ENCODE measurements around the gene UCHL1. TPM values are rescaled to one million over a fixed set of nuclear protein-coding genes. Genes with fewer than 3 reads are reported as not detected.
A peak's percentile ranks its signal among the peaks of the same experiment; 100 is the strongest.
"Not testable (repeated sequence)": the region's sequence is repeated elsewhere in the genome, so short reads cannot be mapped to it uniquely, and the experiment has no call there.

UCHL1 gene
- total RNA-seq, 1 donor from 2014 or later, result 9.5 TPM

DNA sequence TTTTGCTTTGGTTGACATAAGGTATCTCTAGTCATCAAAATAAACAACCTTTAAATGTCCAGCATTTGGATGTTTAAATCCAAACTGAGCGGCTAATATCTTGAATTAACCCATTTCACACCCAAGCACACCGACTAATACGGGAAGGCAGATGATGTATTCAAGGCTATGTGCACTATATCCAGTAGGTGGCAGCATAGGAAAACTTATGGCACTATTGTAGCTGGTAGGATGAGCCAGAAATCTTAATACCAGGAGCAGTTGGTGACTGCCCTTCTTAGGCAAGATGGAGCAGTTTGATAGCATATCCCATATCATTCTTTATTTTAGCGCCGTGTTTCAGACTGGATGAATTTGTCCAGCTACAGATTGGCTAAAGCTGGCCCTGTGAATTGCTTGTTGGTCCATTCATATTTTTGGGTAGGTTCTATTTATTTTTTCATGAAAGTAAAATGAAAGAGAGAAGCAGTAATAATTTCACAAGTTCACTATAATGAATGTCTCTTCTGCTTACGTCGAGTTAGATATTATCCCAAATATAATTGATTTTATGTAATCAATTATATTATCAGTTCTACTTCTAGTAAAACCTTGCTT, 24.4 kb downstream of the UCHL1 start:
- intact Hi-C loops (cut with DNase I), result loop anchor here (5.0 to 10.0 kb wide), 2 partner anchors 381 to 604 kb away; no protein-coding TSS in a partner anchor
- no peak for DNase-seq
- peak; percentile 96 for ATAC-seq (ENCODE audit: poor library complexity)

DNA sequence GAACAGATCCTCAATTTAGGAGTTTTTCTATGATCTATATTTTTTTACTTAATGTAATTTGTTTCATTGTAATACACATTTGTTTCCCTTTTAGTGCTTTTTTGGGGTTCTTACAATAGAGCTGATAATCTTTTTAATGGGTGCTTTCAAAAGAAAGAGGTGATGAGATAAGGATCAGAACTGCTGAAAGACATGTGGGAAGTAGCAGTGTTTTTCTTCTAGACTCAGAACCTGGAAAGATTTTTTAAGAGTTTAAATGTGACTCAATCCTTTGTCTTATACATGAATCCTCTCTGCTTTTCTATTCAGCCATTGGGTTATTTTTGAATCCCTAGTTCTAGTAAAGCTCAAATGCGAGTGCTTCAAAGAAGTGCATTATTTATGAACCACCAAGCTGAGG, 25.6 kb downstream of the UCHL1 start:
- DNase-seq (no peak), ATAC-seq (ENCODE audit: poor library complexity) (no peak)
- intact Hi-C loops (cut with DNase I), result loop anchor here (5.0 to 10.0 kb wide), 2 partner anchors 380 to 602 kb away; no protein-coding TSS in a partner anchor

DNA sequence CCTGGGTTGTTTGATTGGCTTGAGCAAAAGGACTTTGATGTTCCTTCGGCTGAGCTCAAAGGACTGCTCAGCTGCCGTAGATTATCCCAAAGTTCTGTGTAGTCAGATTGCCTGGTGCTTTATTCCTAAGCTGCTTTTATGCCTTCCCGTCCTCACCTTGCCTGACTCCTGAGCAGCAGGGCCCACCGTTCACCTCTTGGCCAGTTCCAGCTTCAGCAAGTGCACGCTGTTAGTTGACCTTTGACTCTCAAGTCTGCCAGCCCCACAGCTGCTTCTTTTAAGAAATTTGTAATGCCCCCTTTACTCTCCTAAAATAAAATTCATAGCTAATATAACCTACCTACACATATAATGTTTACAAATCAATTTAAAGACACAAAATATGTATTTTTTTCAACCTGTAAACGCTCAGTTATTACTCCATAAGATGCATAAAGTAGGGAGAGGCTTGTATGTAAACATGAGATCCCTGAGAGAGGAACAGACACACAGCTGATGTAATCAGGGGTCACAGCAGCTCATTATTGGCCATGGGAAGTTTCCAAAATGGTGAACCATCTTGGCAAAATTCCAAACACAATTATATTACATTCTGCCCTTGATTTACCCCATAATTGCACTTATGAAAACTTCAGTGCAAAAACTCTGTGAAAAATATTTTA, 28.6 kb downstream of the UCHL1 start:
- ATAC-seq (ENCODE audit: poor library complexity) (no peak), DNase-seq (no peak)
- intact Hi-C loops (cut with DNase I), result loop anchor here (10.0 kb wide), 1 partner anchor 599 kb away; no protein-coding TSS in a partner anchor

DNA sequence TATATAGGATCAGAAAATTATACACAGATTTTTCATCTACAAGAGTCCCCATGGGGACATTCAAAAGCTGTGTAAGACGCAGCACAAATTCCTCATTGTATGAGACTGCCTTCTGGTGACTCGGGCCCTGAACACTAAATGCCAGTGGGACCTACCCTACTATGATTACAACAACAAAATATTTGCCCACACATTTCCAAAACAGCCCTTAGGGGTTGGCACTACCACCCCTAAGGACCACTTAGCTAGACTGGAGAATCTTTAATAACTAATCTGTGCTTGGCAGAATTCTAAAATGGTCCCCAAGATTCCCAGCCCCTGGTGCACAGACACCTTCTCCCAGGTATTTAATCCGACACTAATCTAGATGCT, 29.1 kb downstream of the UCHL1 start:
- DNase-seq, result no peak
- intact Hi-C loops (cut with DNase I), result loop anchor here (10.0 kb wide), 1 partner anchor 599 kb away; no protein-coding TSS in a partner anchor
- ATAC-seq (ENCODE audit: poor library complexity), result no peak

DNA sequence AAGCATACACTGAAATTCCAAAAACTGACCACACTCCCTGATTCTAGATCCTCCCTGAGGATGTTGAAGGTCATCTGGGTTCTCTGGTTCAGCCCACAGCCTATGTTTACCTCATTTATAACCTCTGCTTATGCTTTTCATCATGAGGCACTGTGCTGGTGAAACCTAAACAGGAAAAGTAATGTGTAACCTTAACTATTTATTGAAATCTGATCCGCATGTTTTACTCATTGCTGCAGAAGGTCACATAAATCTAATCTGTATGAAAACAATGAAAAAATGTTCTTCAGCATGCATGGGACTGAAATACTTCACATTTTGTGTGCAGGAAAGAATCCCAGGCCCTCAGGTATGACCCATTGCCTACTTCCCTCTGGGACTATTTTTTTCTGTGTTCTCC, 30.3 kb downstream of the UCHL1 start:
- ATAC-seq (ENCODE audit: poor library complexity), result no peak
- intact Hi-C loops (cut with DNase I), result loop anchor here (10.0 kb wide), 1 partner anchor 598 kb away; no protein-coding TSS in a partner anchor
- DNase-seq, result no peak

DNA sequence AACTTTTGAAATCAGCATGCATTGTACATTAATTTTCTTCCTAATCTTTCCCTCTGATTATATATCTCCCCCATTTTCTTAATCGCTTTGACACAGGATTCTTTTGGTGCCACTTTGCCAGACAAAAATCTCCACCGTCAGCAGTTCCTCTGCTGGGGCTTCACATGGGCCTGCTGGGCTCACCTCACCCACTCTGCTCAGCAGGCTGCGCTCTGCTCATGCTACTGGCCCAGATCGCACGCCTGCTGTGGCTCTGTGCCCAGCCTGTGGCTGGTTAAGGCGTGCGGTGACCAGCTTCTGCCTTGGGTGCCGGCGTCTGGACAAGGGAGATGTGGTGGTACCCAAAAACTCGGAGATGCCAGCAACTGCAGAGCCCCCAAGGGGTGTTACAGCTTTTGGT, 31.1 kb downstream of the UCHL1 start:
- intact Hi-C loops (cut with DNase I), result loop anchor here (10.0 kb wide), 1 partner anchor 597 kb away; no protein-coding TSS in a partner anchor
- no peak for ATAC-seq (ENCODE audit: poor library complexity)

GRCh38 chr4:41288254-41288653, 31.5 kb downstream of the UCHL1 start:
- intact Hi-C loops (cut with DNase I), result loop anchor here (10.0 kb wide), 1 partner anchor 597 kb away; no protein-coding TSS in a partner anchor
- DNase-seq (no peak), ATAC-seq (ENCODE audit: poor library complexity) (no peak)

More for the DNA sequence above, 31.1 kb downstream of the UCHL1 start:
- DNase-seq, result no peak

GRCh38 chr4:41290479-41290878, 33.8 kb downstream of the UCHL1 start:
- intact Hi-C loops (cut with DNase I), result no loop called here
- peak; percentile 48 for ATAC-seq (ENCODE audit: poor library complexity)

DNA sequence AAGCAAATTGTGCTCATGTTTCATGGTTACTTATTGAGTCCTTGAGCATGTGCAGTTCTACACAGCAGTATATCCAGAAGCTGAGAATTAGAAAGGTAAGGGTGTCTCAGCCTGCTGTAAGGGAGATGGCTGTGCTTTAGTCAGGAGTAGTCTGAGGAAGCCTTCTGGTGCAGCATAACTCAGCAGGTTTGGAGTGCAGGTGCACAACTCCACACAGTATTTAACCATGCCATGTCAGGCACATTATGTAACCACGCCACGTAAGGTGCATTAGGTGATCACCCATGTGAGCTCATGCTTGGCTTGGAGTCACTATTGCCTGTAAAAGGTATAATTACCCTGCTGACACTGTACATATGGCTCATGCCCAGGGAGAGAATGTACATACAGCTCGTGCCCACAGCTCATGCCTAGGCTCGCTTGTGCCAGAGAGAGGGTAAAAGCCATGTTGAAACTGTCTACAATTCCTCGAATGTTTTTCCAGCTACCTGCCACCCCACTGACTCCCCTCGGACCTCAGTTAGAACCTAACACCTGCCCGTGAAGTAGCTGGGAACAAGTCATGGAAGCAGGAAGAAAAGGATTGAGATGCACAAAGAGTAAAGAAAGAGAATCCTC, 37.8 kb downstream of the UCHL1 start:
- no peak for ATAC-seq (ENCODE audit: poor library complexity)
- intact Hi-C loops (cut with DNase I), result no loop called here
- DNase-seq, result no peak

More at GRCh38 chr4:41290479-41290878, 33.8 kb downstream of the UCHL1 start:
- DNase-seq, result peak; percentile 45

DNA sequence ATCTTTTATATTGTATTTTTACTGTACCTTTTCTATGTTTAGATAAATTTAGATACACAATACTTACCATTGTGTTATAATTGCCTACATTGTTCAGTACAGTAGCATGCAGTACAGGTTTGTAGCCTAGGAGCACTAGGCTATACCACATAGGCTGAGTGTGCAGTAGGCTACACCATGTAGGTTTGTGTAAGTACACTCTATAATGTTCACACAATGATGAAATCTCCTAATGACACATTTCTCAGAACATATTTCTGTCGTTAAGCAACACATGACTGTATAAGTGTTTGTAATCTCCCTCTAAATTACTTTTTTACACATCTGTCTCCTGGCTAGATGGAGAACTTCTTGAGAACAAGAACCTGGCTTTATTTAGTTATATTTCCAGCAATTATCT, 40.3 kb downstream of the UCHL1 start:
- ATAC-seq (ENCODE audit: poor library complexity), result no peak
- intact Hi-C loops (cut with DNase I), result no loop called here
- no peak for DNase-seq

- DNase-seq, result no peak
These were observed 41.1 kb downstream of the UCHL1 start for GRCh38 chr4:41297832-41298231.

GRCh38 chr4:41299486-41299885, 42.8 kb downstream of the UCHL1 start:
- ATAC-seq (ENCODE audit: poor library complexity), result no peak
- intact Hi-C loops (cut with DNase I), result no loop called here

More at GRCh38 chr4:41297832-41298231, 41.1 kb downstream of the UCHL1 start:
- no peak for ATAC-seq (ENCODE audit: poor library complexity)
- intact Hi-C loops (cut with DNase I), result no loop called here

DNA sequence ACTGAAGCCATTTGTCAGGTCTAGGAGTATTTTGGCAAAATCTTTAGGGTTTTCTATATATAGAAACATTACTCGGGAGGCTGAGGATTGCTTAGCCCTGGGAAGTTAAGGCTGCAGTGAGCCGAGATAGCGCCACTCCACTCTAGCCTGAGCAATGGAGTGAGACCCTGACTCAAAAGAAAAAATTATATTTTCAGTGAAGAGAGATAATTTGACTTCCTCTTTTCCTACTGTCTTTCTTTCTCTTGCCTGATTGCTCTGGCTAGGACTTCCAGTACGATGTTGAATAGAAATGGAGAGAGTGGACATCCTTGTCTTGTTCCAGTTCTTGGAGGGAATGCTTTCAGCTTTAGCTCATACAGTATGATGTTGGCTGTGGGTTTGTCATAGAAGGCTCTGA, 44.4 kb downstream of the UCHL1 start:
- DNase-seq, result no peak
- ATAC-seq (ENCODE audit: poor library complexity), result no peak
- intact Hi-C loops (cut with DNase I), result no loop called here

More at GRCh38 chr4:41299486-41299885, 42.8 kb downstream of the UCHL1 start:
- no peak for DNase-seq

DNA sequence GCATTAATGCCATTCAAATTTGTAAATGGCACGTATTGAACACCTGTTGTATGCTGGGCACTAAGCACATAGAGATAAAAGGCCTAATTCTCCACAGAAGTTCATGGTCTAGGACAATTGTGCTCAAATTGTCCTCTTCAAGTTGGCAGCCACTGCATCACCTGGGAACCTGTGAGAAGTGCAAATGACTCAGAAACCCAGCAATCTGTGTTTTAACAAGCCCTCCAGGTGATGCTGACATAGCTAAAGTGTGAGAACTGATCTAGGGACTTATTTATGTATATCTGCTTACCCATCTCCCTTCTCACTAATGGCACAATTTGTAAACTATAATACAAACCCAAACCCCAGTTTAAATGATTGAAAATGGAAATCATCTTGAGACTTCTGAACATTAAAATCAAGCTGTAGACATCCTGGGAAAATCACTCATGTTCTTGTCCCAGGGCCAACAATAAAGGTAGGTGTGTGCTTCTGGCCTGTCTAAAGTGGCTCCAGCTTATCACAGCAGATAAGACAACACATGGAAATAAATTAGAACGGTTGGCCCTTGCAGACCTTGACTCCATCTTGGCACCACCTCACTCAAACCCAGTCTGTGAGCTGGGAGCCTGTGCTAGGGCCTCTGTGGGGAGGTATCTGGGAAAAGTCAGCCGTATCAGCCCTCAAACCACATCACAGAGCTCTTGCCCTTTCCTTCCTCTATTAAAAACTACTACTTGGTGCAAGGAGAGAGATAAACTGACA, 46.8 kb downstream of the UCHL1 start:
- intact Hi-C loops (cut with DNase I), result no loop called here
- no peak for DNase-seq
- ATAC-seq (ENCODE audit: poor library complexity), result no peak

DNA sequence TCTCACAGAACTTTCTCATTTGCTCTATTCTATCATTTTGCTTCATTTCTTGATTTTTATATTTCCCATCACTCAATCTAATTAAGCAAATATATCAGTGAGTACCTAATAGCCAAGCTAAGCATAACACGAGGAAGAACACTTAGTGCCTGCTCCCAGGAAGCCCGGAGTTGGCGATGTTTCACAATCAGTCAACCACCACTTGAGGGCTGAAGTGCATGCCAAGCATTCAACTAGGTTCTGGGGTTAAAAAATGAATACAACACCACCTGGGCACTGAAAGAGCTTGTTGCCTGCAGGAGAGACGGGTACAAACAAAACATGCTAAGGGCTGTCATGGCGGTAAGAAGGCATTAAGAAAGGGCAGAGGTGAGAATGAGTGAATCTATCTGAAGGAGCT, 47.5 kb downstream of the UCHL1 start:
- ATAC-seq (ENCODE audit: poor library complexity), result peak; percentile 65
- intact Hi-C loops (cut with DNase I), result no loop called here
- no peak for DNase-seq

GRCh38 chr4:41305476-41305875, 48.7 kb downstream of the UCHL1 start:
- intact Hi-C loops (cut with DNase I), result no loop called here
- ATAC-seq (ENCODE audit: poor library complexity) (no peak), DNase-seq (no peak)

DNA sequence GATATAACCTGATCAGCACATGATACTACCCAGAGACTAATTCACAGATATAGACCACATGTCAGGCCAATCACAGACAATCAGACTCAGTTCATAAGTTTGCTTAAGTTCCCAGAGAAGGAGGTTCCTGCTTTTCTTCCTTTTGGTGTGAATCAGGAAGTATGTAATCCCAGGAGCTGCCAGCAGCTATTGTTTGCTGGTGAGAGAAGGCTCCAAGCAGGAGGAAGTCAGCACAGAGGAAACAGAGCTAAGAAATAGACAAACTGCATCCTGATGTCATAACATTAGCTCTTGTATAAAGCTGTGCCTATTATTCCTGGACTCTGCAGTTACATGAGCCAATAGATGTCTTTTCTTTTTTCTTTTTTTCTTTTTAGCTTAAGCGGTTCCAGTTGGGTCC, 50.9 kb downstream of the UCHL1 start:
- ATAC-seq (ENCODE audit: poor library complexity), result peak; percentile 41
- intact Hi-C loops (cut with DNase I), result no loop called here
- DNase-seq, result no peak

GRCh38 chr4:41308398-41308797, 51.7 kb downstream of the UCHL1 start:
- DNase-seq, result no peak
- ATAC-seq (ENCODE audit: poor library complexity), result no peak
- intact Hi-C loops (cut with DNase I), result no loop called here

DNA sequence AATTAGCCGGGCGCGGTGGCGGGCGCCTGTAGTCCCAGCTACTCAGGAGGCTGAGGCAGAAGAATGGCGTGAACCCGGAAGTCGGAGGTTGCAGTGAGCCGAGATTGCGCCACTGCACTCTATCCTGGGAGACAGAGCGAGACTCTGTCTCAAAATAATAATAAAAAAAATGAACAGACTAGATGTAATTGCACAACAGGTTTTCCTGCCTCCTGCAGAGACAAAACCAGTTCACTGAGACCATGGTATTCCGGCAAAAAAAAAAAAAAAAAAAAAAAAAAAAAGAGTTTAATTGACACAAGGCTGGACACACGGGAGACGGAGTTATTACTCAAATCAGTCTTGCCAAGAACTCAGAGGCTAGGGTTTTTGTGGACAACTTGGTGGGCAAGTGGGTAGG, 58.7 kb downstream of the UCHL1 start:
- intact Hi-C loops (cut with DNase I); DNase-seq; ATAC-seq (ENCODE audit: poor library complexity): not testable (repeated sequence)

All from Right ventricle myocardium superior (tissue), 1 donor.